ENCODE measurements around the gene TRIP13. TPM values are rescaled to one million over a fixed set of nuclear protein-coding genes. Genes with fewer than 3 reads are reported as not detected.

TRIP13 gene
- total and polyA plus RNA-seq, 5 donors, result 0.25 to 0.94 (median 0.54) TPM

DNA sequence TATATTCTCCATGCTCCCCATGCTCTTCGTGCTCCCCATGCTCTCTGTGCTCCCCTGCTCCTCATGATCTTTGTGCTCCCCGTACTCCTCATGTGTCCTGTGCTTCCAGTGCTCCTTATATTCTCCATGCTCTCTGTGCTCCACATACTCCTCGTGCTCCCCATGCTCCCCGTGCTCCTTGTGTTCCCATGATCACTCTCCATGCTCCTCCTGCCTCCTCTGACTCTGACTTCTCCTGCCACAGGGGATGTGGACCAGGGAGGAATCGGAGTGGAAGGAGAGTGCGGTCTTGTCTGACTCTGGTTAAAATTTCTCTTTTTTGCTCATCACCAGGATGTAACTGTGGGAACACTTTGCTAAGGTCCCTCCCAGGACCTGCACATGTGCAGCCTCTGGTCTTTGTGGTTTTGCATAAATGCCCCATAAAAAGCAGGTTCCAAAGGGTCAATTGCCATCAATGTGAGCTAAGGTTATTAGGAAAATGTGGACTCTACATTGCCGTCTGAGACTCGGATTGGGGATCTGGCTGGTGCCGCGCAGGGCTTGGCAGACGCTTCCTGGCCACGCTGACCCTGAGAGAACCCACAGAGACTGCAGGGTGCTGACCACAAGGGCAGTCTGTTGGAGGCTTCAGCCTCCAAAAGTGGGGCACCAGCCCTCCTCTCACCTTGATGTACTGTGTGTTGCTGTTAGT, 52.5 kb downstream of the TRIP13 start:
- Histone ChIP-seq H3K9me3 (ENCODE audit: control insufficient read depth, low read length) (no peaks in the 10 kb centered on the region), H3K4me1 (ENCODE audit: control insufficient read depth, insufficient read depth, low read length) (no peaks in the 10 kb centered on the region), H3K4me3 (ENCODE audit: low read length) (no peak overlapping the region), H3K27ac (ENCODE audit: low read length) (no peak overlapping the region), H3K27me3 (ENCODE audit: control insufficient read depth, insufficient read depth) (no peaks in the 10 kb centered on the region)
- ATAC-seq (no peak), DNase-seq (no peak)
- 80% methylated on average over 12 of the region's 12 CpGs for WGBS
- intact Hi-C loops (cut with DNase I), result no loop called here

DNA sequence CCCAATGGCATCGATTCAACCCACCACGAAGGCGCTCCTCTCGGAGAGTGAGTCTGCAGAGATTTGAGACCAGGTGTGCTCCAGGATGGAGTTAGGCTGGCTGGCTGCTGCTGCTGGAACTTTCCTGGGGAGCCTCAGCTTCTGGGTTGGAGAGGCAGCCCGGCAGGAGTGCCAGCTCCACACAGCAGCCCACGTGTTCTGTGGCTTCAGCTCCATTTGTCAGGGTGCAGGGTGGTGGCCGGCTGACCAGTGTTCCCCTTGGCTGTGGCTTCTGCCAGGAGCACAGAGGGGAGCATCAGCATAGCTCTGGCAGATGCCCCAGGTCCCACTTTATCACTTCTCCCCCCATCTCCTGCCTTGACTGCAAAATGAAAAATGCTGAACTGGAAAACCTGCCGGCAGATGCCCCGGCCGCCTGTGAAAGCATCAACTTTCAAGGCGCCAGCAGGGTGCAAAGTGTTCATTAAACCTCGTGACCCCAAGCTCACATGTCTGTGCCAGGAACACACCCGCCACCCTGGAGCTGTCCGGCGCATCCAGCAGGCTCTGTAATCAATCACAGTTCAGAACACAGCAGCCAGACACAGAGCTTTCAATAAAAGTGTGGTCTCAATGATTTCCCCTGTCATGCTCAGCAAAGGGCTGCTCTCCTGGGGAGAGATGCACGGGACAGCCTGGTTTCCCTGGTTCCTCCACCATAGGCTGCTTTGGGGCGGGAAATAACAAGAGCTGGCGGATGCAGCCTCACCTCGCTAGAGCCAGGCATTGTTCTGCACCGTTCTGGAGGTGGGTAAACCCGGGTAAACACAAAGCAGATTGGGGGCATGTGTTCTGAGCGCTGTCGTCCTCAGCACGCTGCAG, 53.2 kb downstream of the TRIP13 start:
- intact Hi-C loops (cut with DNase I), result no loop called here
- H3K9me3 ChIP-seq (ENCODE audit: control insufficient read depth, low read length), result no peaks in the 10 kb centered on the region
- H3K27ac ChIP-seq (ENCODE audit: low read length), result no peak overlapping the region
- DNase-seq, result peak in 2 of 3 donors; percentile 40 to 42
- no peak overlapping the region for H3K4me3 ChIP-seq (ENCODE audit: low read length)
- H3K4me1 ChIP-seq (ENCODE audit: control insufficient read depth, insufficient read depth, low read length), result no peaks in the 10 kb centered on the region
- no peaks in the 10 kb centered on the region for H3K27me3 ChIP-seq (ENCODE audit: control insufficient read depth, insufficient read depth)
- WGBS, result 36% methylated on average over 24 of the region's 24 CpGs
- ATAC-seq, result peak; percentile 40 to 41

GRCh38 chr5:946720-947625, 54.3 kb downstream of the TRIP13 start:
- peak; percentile 30 to 54 for ATAC-seq

DNA sequence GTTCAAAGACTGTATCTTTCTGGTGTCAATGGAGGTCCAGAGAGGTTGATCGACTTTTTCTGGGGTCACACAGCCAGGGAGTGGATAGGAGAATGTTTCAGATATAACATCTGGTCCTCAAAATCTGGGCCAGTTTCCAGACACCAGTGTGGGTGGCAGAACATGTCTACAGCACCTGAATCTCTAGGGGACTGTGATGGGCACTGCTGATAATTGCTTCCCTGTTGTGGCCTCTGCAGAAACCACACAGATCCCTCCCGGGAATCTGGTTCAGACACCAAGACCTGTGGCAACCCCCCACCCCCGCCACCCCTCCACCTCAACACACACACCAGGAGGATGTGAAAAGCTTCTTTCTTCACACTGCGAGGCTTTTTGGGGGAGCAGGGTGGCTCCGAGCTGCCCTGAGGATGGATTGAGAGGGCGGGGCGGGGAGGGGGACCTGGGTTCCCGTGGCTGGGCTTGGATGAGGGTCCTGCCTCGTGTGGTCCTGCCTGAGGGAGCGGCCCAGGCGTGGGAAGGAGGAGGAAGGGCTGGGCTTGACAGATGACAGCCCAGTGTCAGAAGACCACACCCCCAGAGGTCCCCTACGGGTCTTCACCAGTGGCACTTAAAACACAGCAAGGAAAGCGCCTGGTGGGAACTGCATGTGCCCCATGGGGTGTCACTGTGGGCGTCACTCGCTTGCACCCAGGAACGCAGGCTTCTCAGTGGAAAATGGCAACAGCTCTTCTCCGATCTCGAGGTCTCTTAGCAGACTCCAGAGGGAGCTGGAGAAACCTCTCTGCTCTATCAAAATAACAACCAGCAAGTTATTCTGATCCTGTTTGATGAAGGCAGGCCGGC, 55.2 kb downstream of the TRIP13 start:
- H3K4me3 ChIP-seq (ENCODE audit: low read length), result no peak overlapping the region
- no peaks in the 10 kb centered on the region for H3K27me3 ChIP-seq (ENCODE audit: control insufficient read depth, insufficient read depth)
- ATAC-seq, result no peak

More at GRCh38 chr5:946720-947625, 54.3 kb downstream of the TRIP13 start:
- Histone ChIP-seq H3K9me3 (ENCODE audit: control insufficient read depth, low read length) (no peaks in the 10 kb centered on the region), H3K4me1 (ENCODE audit: control insufficient read depth, insufficient read depth, low read length) (no peaks in the 10 kb centered on the region), H3K27ac (ENCODE audit: low read length) (no peak overlapping the region), H3K27me3 (ENCODE audit: control insufficient read depth, insufficient read depth) (no peaks in the 10 kb centered on the region), H3K4me3 (ENCODE audit: low read length) (no peak overlapping the region)
- DNase-seq, result peak in 1 of 3 donors; percentile 53
- 66% methylated on average over 30 of the region's 30 CpGs for WGBS
- intact Hi-C loops (cut with DNase I), result no loop called here

DNA sequence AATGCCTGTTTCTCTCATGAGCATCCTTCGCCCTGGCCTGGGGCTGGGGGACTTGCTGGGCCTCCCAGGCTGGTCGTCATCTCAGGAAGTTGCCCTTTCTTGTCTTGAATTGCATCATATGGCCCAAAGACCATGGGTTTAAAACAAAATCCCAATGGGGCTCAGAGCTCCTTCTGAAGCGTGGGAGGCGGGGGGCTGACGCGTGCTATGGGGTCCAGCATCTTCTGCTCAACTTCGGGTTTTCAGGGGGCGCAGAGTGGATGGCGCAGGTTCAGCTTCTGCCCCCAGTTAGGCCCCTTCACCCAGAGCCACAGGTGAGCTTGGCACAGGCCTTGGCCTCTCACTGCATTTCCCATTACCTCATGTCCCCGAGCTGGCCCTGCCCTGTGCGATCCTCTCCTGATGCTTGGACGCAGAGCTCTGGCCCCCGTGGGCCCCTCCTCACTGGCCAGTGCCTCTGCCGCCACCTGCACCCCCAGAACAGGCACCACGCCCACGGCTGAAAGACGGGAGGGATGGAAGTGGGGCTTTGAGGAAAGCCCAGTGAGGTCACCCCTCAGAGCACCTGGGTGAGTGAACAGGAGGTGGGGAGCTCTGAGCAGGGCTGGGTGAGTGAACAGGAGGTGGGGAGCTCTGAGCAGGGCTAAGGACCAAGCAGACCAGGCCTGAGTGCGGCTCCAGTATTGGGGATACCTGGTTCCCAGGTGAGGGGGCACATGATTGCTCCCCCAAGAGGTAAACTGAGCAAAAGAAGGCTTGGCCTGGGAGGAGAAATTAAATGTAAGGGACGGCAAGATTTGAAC, 56.0 kb downstream of the TRIP13 start:
- ATAC-seq (no peak), DNase-seq (peak in 1 of 3 donors; percentile 28)
- no peak overlapping the region for H3K27ac ChIP-seq (ENCODE audit: low read length)
- no peaks in the 10 kb centered on the region for H3K9me3 ChIP-seq (ENCODE audit: control insufficient read depth, low read length)
- H3K4me1 ChIP-seq (ENCODE audit: control insufficient read depth, insufficient read depth, low read length), result no peaks in the 10 kb centered on the region
- H3K27me3 ChIP-seq (ENCODE audit: control insufficient read depth, insufficient read depth), result no peaks in the 10 kb centered on the region
- intact Hi-C loops (cut with DNase I), result no loop called here
- H3K4me3 ChIP-seq (ENCODE audit: low read length), result no peak overlapping the region
- WGBS, result 86% methylated on average over 19 of the region's 19 CpGs

More for the DNA sequence above, 55.2 kb downstream of the TRIP13 start:
- H3K4me1 ChIP-seq (ENCODE audit: control insufficient read depth, insufficient read depth, low read length), result no peaks in the 10 kb centered on the region
- H3K9me3 ChIP-seq (ENCODE audit: control insufficient read depth, low read length), result no peaks in the 10 kb centered on the region
- no peak for DNase-seq
- 67% methylated on average over 19 of the region's 19 CpGs for WGBS
- H3K27ac ChIP-seq (ENCODE audit: low read length), result no peak overlapping the region
- intact Hi-C loops (cut with DNase I), result no loop called here

DNA sequence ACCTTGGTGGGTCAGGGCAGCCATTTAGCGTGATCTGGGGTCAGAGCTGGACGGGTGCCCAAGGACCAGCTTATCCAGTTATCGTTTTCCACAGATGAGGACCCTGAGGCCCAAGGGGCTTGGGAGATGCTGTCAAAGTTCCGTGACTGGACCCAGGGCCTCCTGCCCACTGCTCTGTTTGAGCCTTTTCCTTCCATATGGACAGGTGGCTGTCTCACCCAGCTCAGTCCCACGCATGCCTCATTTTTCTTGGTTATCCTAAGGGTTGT, 56.5 kb downstream of the TRIP13 start:
- no peak overlapping the region for H3K4me3 ChIP-seq (ENCODE audit: low read length)
- no peaks in the 10 kb centered on the region for H3K27me3 ChIP-seq (ENCODE audit: control insufficient read depth, insufficient read depth)
- H3K4me1 ChIP-seq (ENCODE audit: control insufficient read depth, insufficient read depth, low read length), result no peaks in the 10 kb centered on the region
- no peak overlapping the region for H3K27ac ChIP-seq (ENCODE audit: low read length)
- intact Hi-C loops (cut with DNase I), result no loop called here
- 85% methylated on average over 5 of the region's 5 CpGs for WGBS
- ATAC-seq, result no peak
- H3K9me3 ChIP-seq (ENCODE audit: control insufficient read depth, low read length), result no peaks in the 10 kb centered on the region
- no peak for DNase-seq

DNA sequence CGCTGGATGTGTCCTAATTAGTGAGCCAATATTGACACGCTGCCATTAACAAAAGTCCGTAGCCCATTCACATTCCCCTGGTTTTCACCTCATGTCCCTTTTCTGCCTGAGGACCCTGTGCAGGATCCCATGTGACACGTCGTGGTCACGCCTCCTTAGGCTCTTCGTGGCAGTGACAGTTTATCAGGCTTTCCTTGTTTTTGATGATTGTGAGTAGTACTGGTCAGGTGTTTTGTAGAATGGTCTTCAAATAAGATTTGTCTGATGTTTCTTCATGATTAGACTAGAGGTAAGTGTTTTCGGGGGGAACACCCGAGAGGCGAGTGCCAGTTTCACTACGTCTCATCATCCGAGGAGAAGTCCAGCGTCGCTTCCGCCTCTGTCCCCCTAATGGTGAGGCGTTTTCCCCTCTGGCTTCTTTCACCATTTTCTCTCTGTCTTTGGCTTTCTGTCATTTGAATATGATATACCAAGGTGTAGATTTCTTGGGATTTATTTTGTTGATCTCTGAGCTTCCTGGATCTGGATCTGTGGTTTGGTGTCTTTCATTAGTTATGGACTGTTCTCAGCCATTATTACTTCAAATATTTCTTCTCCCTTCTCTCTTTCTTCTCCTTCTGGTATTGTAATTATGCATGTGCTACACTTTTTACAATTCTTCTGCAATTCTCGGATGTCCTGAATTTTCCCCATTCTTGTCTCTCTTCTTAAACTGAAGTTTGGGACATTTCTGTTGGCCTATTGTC, 57.3 kb downstream of the TRIP13 start:
- H3K4me1 ChIP-seq (ENCODE audit: control insufficient read depth, insufficient read depth, low read length), result no peaks in the 10 kb centered on the region
- ATAC-seq, result no peak
- H3K27me3 ChIP-seq (ENCODE audit: control insufficient read depth, insufficient read depth), result no peaks in the 10 kb centered on the region
- DNase-seq, result no peak
- intact Hi-C loops (cut with DNase I), result no loop called here
- no peak overlapping the region for H3K27ac ChIP-seq (ENCODE audit: low read length)
- H3K4me3 ChIP-seq (ENCODE audit: low read length), result no peak overlapping the region
- H3K9me3 ChIP-seq (ENCODE audit: control insufficient read depth, low read length), result no peaks in the 10 kb centered on the region
- 93% methylated on average over 17 of the region's 17 CpGs for WGBS

DNA sequence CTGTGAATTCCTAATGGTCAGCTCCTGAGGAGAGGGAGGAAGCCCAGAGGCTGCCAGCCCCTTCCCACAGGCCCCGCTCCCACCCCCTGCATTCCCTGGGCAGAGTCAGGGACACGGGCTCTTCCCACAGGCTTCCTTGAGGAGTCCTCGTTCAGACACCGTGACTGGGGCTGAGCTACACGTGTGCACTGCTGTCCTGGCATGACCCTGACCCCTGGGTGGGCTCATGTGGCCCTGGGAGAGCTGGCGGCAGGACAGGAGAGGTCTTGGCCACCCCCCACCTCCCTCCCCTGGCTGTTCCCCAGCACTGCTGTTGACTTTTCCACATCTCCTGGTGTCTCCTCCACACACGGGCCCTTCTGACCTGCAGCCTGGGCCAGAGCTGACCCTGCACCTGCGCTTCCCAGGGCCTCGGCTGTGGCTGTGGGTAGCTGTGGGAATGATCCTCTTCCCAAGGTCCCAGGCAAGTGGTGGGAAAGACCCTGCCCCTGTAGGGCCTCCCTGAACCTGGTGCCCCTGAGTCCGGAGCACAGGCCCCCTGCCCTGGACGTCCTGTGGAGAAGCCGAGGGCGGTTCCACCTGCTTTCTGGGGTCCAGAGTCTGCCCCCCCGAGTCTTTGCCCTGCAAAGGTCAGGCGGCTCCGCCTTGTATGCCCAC, 59.4 kb downstream of the TRIP13 start:
- intact Hi-C loops (cut with DNase I), result no loop called here
- no peak for ATAC-seq
- WGBS, result 90% methylated on average over 16 of the region's 16 CpGs
- Histone ChIP-seq H3K27ac (ENCODE audit: low read length) (no peak overlapping the region), H3K4me1 (ENCODE audit: control insufficient read depth, insufficient read depth, low read length) (peaks cover under 1% of the 10 kb centered on the region), H3K4me3 (ENCODE audit: low read length) (no peak overlapping the region), H3K27me3 (ENCODE audit: control insufficient read depth, insufficient read depth) (no peaks in the 10 kb centered on the region), H3K9me3 (ENCODE audit: control insufficient read depth, low read length) (no peaks in the 10 kb centered on the region)
- DNase-seq, result no peak

GRCh38 chr5:952597-953271, 60.0 kb downstream of the TRIP13 start:
- H3K4me1 ChIP-seq (ENCODE audit: control insufficient read depth, insufficient read depth, low read length), result peaks cover 2% of the 10 kb centered on the region
- intact Hi-C loops (cut with DNase I), result no loop called here
- H3K27me3 ChIP-seq (ENCODE audit: control insufficient read depth, insufficient read depth), result no peaks in the 10 kb centered on the region
- ATAC-seq (no peak), DNase-seq (peak in 1 of 3 donors; percentile 34)
- H3K27ac ChIP-seq (ENCODE audit: low read length), result no peak overlapping the region
- 91% methylated on average over 13 of the region's 13 CpGs for WGBS
- H3K4me3 ChIP-seq (ENCODE audit: low read length), result no peak overlapping the region
- H3K9me3 ChIP-seq (ENCODE audit: control insufficient read depth, low read length), result no peaks in the 10 kb centered on the region
